ENCODE measurements around the gene PTPRT. TPM values are rescaled to one million over a fixed set of nuclear protein-coding genes. Genes with fewer than 3 reads are reported as not detected.

Gene PTPRT
- total and polyA plus RNA-seq, 10 of the 15 experiments (the other 5 are each of a cell fraction or from before 2014, with no cell fraction given) = not detected

DNA sequence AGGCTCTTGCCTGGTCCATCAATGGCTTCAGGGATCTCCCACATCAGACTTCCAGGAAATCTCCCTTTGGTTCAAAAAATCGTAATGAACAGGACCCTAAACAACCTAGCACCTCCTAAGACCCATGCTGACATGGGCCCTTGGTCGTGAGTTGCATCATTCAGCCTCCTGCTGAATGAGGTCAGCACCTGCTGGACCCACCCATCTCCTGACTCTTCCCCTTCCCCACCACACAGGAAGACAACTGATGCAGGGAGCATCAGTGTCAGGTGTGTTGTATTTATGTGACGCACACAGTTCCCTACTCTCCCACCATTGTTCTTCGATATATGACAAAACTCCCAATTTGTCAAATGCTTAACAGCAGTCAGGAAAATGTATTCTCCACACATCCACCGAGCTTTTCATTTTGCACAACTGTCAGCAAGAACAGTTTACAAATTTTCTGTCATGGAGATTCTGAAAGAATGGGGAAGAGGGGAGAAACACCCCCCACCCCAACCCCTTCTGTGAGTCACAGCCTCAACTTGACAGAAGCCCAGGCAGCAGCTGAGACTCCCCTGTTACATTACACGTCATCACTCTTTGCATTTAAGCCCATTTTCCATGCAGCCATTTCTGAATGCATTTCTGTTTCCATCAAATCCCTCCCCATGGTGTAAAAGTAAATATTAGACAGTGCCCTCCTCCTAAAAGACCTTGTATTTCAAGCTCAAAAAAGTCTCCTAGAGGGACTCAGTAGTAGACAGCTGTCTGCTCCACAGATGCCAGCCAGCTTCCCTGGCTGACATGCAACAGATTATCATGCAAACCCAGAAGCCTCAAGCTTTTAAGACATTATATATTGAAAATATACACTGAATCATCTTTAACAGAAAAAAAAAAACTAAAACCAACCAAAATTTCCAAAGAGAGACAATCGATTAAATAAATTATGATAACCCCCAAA is 577.5 kb downstream of the PTPRT start:
- ChIA-PET CTCF (interaction anchor here (1.3 kb wide), 1 partner anchor 14 kb away, joined by 5 read pairs; no protein-coding TSS in a partner anchor), RAD21 (ENCODE audit: unreplicated experiment) (no interaction called here), POLR2A (no interaction called here), SMC1A (ENCODE audit: uncharacterized antibody, unreplicated experiment) (no interaction called here)
- H3K4me3 ChIP-seq = no peak overlapping the region
- H3K36me3 ChIP-seq (ENCODE audit: control insufficient read depth in 2 of 2, insufficient read depth in 2 of 2, low read length in 1 of 2) = no peaks in the 10 kb centered on the region
- FAIRE-seq (no peak), ATAC-seq (no peak), DNase-seq (ENCODE audit: low read depth, low spot score) (no peak)
- TF ChIP-seq CHD1 (IDR thresholded peaks at IDR 0.05; ENCODE audit: low read depth, low read length) (no peak), ZNF384 (IDR thresholded peaks at IDR 0.05; ENCODE audit: borderline replicate concordance, low read depth, low read length) (no peak), CREB1 (IDR thresholded peaks at IDR 0.05; ENCODE audit: low read depth) (no peak), RBBP5 (conservative IDR thresholded peaks at IDR 0.05) (no peak), SIX5 (IDR thresholded peaks at IDR 0.05; ENCODE audit: low read depth, low read length, severe bottlenecking) (no peak), RUNX3 (IDR thresholded peaks at IDR 0.05; ENCODE audit: low read length) (no peak), HDGF (IDR thresholded peaks at IDR 0.05) (no peak), PAX8 (IDR thresholded peaks at IDR 0.05) (no peak), ZNF274 (IDR thresholded peaks at IDR 0.05; ENCODE audit: insufficient read depth, insufficient read length) (no peak), ZNF207 (IDR thresholded peaks at IDR 0.05; ENCODE audit: borderline replicate concordance) (no peak), HDAC2 (IDR thresholded peaks at IDR 0.05) (no peak), MTA3 (IDR thresholded peaks at IDR 0.05; ENCODE audit: borderline replicate concordance, low read length) (no peak), MYB (IDR thresholded peaks at IDR 0.05; ENCODE audit: borderline replicate concordance, low read depth, low read length) (no peak), BACH1 (IDR thresholded peaks at IDR 0.05; ENCODE audit: borderline replicate concordance) (no peak), CTCF (IDR thresholded peaks at IDR 0.05 in 2 of 3, conservative IDR thresholded peaks at IDR 0.05 in 1 of 3; ENCODE audit: control insufficient read depth in 2 of 3, extremely low read depth in 1 of 3, insufficient read depth in 1 of 3, low read depth in 3 of 3, low read length in 3 of 3) (no peak), NFXL1 (IDR thresholded peaks at IDR 0.05; ENCODE audit: borderline replicate concordance) (no peak), ZNF24 (IDR thresholded peaks at IDR 0.05) (no peak), NR2C1 (IDR thresholded peaks at IDR 0.05) (no peak), KDM1A (IDR thresholded peaks at IDR 0.05; ENCODE audit: borderline replicate concordance) (no peak)
- TF ChIP-seq, protein P1, sequence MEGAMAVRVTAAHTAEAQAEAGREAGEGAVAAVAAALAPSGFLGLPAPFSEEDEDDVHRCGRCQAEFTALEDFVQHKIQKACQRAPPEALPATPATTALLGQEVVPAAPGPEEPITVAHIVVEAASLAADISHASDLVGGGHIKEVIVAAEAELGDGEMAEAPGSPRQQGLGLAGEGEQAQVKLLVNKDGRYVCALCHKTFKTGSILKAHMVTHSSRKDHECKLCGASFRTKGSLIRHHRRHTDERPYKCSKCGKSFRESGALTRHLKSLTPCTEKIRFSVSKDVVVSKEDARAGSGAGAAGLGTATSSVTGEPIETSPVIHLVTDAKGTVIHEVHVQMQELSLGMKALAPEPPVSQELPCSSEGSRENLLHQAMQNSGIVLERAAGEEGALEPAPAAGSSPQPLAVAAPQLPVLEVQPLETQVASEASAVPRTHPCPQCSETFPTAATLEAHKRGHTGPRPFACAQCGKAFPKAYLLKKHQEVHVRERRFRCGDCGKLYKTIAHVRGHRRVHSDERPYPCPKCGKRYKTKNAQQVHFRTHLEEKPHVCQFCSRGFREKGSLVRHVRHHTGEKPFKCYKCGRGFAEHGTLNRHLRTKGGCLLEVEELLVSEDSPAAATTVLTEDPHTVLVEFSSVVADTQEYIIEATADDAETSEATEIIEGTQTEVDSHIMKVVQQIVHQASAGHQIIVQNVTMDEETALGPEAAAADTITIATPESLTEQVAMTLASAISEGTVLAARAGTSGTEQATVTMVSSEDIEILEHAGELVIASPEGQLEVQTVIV (IDR thresholded peaks at IDR 0.05; ENCODE audit: borderline replicate concordance, partially characterized antibody) = no peak
- H3K4me1 ChIP-seq (ENCODE audit: control insufficient read depth, insufficient read depth, low read length) = no peaks in the 10 kb centered on the region
- no peak overlapping the region for H3K9ac ChIP-seq (ENCODE audit: control insufficient read depth, insufficient read depth, low read length)
- H3K27ac ChIP-seq (ENCODE audit: control insufficient read depth, insufficient read depth) = no peak overlapping the region
- H3K4me2 ChIP-seq (ENCODE audit: control insufficient read depth, insufficient read depth) = no peak overlapping the region
- no peaks in the 10 kb centered on the region for H3K79me2 ChIP-seq (ENCODE audit: control insufficient read depth, insufficient read depth, low read length)
- no peak overlapping the region for H2AFZ ChIP-seq (ENCODE audit: control insufficient read depth, low read depth, low read length)
- H4K20me1 ChIP-seq (ENCODE audit: control insufficient read depth, insufficient read depth) = no peaks in the 10 kb centered on the region
- H3K9me3 ChIP-seq (replicated peaks; ENCODE audit: control insufficient read depth, insufficient read depth, low read length) = no peaks in the 10 kb centered on the region
- WGBS (ENCODE audit: insufficient coverage, insufficient replicate concordance, low lambda C conversion rate, missing lambda C conversion rate) = 6% methylated on average over 7 of the region's 7 CpGs
- BruUV-seq (replicated peaks) = no TSS peak
- H3K27me3 ChIP-seq (replicated peaks in 1 of 2; ENCODE audit: control insufficient read depth in 2 of 2, insufficient read depth in 2 of 2, low read length in 1 of 2) = no peaks in the 10 kb centered on the region
- in situ Hi-C loops (cut with MboI) (no loop called here), intact Hi-C loops (cut with micrococcal nuclease; ENCODE audit: unreplicated experiment) (no loop called here)
